ENCODE measurements around the gene SALL3. TPM values are rescaled to one million over a fixed set of nuclear protein-coding genes. Genes with fewer than 3 reads are reported as not detected.

Gene SALL3
- total RNA-seq, 2 donors from 2014 or later = 0.05 TPM; not detected in 1

DNA sequence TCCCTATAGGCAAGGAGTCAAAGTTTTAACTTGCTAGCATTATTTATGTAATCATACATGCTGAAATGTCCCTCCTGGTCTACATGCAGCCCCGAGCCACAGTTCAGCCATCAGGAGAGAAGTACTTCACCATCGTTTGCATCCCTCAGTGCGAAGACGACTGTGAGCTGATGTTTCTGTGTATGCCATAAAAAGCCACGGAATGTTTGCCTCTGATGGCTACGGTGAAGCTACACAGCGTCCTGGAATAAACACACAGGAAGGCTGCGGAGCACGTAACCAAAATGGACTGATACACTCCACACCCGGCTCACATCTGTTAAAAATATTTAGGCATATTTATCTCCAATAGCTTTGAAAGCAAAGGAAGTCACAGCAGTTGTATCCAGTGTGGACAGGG is 4.3 kb upstream of the SALL3 start:
- H3K9ac ChIP-seq (ENCODE audit: low read depth in 2 of 2, low read length in 2 of 2) = no peak overlapping the region
- no peaks in the 10 kb centered on the region for H3K36me3 ChIP-seq
- H3K9me3 ChIP-seq = no peaks in the 10 kb centered on the region
- no peak overlapping the region for H3K27ac ChIP-seq
- no peak overlapping the region for H3K4me3 ChIP-seq
- H3K4me1 ChIP-seq = no peaks in the 10 kb centered on the region
- no peak for DNase-seq
- TF ChIP-seq, protein P1, sequence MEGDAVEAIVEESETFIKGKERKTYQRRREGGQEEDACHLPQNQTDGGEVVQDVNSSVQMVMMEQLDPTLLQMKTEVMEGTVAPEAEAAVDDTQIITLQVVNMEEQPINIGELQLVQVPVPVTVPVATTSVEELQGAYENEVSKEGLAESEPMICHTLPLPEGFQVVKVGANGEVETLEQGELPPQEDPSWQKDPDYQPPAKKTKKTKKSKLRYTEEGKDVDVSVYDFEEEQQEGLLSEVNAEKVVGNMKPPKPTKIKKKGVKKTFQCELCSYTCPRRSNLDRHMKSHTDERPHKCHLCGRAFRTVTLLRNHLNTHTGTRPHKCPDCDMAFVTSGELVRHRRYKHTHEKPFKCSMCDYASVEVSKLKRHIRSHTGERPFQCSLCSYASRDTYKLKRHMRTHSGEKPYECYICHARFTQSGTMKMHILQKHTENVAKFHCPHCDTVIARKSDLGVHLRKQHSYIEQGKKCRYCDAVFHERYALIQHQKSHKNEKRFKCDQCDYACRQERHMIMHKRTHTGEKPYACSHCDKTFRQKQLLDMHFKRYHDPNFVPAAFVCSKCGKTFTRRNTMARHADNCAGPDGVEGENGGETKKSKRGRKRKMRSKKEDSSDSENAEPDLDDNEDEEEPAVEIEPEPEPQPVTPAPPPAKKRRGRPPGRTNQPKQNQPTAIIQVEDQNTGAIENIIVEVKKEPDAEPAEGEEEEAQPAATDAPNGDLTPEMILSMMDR (IDR thresholded peaks at IDR 0.05) = no peak
- intact Hi-C loops (cut with DNase I) = no loop called here
- peaks cover 61% of the 10 kb centered on the region for H3K27me3 ChIP-seq

DNA sequence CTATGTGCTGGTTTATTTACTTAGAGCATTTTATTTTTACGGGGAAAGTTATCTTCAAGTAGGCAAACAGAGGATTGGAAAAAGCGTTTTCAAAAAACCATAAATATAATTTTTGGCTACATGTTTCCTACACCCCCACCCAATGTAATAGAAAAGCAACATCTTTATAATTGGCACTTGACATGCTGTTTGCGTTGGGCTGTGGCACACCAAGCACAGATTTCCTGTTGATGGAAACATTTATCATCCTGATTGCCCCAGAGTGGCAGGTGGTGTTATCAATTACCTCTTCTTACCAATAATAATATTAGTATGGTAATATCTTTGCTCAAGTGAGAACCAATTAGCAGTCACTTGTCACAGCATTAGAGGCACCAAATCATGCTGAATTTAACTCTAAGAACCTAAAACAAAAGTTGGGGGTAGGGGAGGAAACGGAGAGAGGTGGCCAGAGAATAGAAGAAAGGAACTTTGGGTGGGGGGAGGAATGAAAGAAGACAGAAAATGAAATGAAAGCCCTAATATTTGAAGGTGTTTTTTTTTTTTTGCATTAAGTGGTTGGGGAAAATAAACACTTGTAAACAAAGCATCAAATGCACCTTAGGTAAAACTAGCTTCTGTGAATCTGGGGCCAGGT is 3.8 kb upstream of the SALL3 start:
- H3K36me3 ChIP-seq = no peaks in the 10 kb centered on the region

DNA sequence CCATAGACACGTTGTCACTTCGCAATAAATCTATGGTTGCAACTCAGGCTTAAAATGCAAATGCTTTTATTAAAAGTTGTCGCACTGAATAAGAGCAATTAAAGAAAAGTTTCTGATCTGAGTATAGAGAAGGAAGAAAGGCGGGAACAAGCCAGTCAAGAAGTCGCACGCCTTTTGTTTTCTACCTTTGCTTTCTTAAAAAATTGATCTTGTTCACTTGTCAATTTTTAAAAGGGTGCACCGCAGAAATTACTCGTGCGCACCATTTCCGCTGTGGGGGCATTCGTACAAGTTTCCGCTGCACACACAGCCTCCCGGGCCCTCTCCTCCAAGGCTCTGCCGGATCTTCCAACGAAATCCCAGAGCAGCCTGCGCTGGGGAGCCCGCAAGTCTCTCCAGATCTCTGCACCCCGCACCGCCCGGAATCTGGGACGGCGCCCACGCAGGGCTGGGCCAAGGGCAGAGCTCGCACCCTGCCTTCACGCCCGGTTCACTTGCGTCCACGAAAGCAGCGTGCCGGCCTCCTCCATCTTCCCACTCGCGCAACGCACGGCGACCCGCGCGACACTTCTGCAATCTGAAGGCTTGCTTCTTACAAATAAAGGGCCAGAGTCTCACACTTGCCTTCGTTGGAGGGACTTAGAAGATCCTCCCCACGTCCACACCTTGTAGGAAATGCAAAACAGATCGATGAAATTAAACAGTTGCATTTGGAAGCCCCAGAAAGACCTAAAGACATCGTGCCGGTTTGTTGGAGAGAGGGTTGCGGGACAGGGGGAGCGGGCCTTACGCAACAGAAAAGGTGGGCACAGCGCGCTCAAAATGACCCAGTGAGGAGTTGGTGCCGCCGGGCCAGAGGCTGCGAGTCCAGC is 2.6 kb upstream of the SALL3 start:
- H3K9ac ChIP-seq (ENCODE audit: low read depth in 2 of 2, low read length in 2 of 2) = no peak overlapping the region
- no peaks in the 10 kb centered on the region for H3K9me3 ChIP-seq
- H3K4me3 ChIP-seq = no peak overlapping the region
- H3K27me3 ChIP-seq = peaks cover 78% of the 10 kb centered on the region
- no peak overlapping the region for H3K27ac ChIP-seq
- intact Hi-C loops (cut with DNase I) = no loop called here
- DNase-seq = no peak
- TF ChIP-seq, protein P1 (IDR thresholded peaks at IDR 0.05) = no peak
- no peaks in the 10 kb centered on the region for H3K36me3 ChIP-seq
- no peaks in the 10 kb centered on the region for H3K4me1 ChIP-seq

More for the DNA sequence above, 3.8 kb upstream of the SALL3 start:
- DNase-seq = no peak
- H3K4me3 ChIP-seq = no peak overlapping the region
- H3K9ac ChIP-seq (ENCODE audit: low read depth in 2 of 2, low read length in 2 of 2) = no peak overlapping the region
- H3K27me3 ChIP-seq = peaks cover 67% of the 10 kb centered on the region
- TF ChIP-seq, protein P1 (IDR thresholded peaks at IDR 0.05) = no peak
- no peaks in the 10 kb centered on the region for H3K9me3 ChIP-seq
- no peak overlapping the region for H3K27ac ChIP-seq
- intact Hi-C loops (cut with DNase I) = no loop called here
- no peaks in the 10 kb centered on the region for H3K4me1 ChIP-seq

DNA sequence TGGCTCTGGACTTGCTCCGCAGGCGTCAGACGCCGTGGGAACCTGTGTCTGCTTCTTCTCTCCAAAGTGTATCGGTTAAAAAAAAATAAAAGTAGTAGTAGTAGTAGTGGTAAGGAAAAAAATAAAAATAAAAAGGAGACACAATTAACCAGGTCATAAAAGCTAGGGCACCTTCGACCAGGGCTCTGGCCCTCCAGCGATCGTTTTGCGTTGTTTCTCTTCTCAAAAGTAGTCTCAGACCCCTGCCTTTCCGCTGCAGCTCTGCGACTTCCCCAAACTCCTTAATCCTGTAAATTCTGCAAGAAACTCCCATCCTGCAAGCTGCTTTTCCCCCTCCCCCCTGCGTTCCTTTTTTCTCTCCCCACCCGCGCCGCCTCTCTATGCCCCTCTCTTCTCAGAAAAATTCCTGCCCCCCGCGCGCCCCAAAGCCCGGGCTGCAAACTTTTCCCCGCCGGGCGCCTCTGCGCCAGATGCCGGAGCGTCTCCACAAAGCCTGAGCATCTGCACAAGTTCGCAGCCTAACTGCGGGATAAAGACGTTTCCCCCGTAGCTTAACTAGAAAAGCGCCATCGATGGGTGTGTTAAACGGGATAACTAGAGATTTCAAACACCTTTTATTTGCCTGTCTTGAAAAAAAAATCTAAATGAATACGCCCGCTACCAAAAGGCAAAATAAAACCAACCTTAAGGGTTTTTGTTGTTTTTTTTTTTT is 1.8 kb upstream of the SALL3 start:
- H3K4me3 ChIP-seq = no peak overlapping the region
- intact Hi-C loops (cut with DNase I) = no loop called here
- no peaks in the 10 kb centered on the region for H3K4me1 ChIP-seq
- no peaks in the 10 kb centered on the region for H3K36me3 ChIP-seq
- DNase-seq = no peak
- no peaks in the 10 kb centered on the region for H3K9me3 ChIP-seq
- peaks cover 82% of the 10 kb centered on the region for H3K27me3 ChIP-seq
- TF ChIP-seq, protein P1 (IDR thresholded peaks at IDR 0.05) = no peak
- H3K27ac ChIP-seq = no peak overlapping the region
- H3K9ac ChIP-seq (ENCODE audit: low read depth in 2 of 2, low read length in 2 of 2) = no peak overlapping the region

DNA sequence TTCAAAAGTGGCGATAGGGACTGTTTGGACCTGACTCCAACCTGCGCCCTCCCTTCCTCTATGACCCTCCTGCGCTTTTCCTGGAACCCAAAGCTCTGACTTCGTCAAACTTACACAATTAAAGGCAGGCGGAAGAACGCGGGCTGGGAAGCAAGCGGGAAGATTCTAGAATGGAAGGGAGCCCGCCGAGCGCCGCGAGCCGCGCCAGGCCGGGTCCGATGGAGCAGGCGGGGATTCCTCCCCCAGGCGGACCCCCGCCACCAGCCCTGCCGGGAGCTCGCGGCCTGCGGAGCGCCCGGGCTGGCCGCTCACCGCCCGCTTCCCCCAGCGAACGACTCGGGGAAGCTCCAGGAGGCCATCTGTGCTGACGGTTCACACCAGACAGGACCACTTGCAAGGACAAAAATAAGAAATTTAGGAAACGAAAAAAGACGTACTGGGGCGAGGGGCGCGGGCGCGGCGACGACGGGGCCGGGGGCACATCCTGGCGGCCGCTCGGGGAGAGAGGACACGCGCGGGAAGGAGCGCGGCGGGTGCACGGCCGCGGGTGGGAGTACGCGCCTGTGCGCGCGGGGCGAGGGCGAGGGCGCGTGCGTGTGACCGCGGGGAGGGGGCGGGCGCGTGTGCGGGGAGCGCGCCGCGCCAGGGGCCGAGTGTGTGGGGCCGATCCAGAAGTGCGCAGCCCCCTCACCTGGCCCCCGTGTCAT is 1.1 kb upstream of the SALL3 start:
- H3K27ac ChIP-seq = no peak overlapping the region
- H3K27me3 ChIP-seq = peaks cover 81% of the 10 kb centered on the region
- no peak overlapping the region for H3K9ac ChIP-seq (ENCODE audit: low read depth in 2 of 2, low read length in 2 of 2)
- intact Hi-C loops (cut with DNase I) = no loop called here
- TF ChIP-seq, protein P1 (IDR thresholded peaks at IDR 0.05) = no peak
- H3K4me1 ChIP-seq = no peaks in the 10 kb centered on the region
- no peaks in the 10 kb centered on the region for H3K9me3 ChIP-seq
- H3K4me3 ChIP-seq = no peak overlapping the region
- no peaks in the 10 kb centered on the region for H3K36me3 ChIP-seq
- DNase-seq = no peak
